GM12878 (cell line): Measurements from ENCODE around the gene ACACA. TPM values are rescaled to one million over a fixed set of nuclear protein-coding genes. Genes with fewer than 3 reads are reported as not detected.

Experiments used
- ATAC-seq: fragments of 200-7000 bp; cut with Tn5 transposase; 3 replicates; pipeline ENCODE4 v1.9.1; 2020; ENCODE audit warnings: mild to moderate bottlenecking, moderate library complexity
- BruUV-seq: library from RNA; stranded (reverse); fragments of 400-500 nt; replicated peaks from 2 replicates; lab custom pipeline; 2021; lab: Mats Ljungman, UMichigan
- CTCF ChIA-PET: fragments of 300-600 bp; sonication (Branson Sonifier 250); formaldehyde crosslinking; extraction: SDS; loops from one replicate; lab custom pipeline; 2021; ENCODE audit warnings: inconsistent platforms; lab: Yijun Ruan, JAX
- POLR2A ChIA-PET: fragments of 350-600 bp; formaldehyde crosslinking; extraction: SDS; loops from one replicate; lab custom pipeline; 2021; ENCODE audit warnings: inconsistent platforms; lab: Charles Lee
- RAD21 ChIA-PET: fragments of 300-600 bp; sonication (Branson Sonifier 250); formaldehyde crosslinking; loops from one replicate; lab custom pipeline; 2023; ENCODE audit warnings: antibody characterized with exemption; ENCODE audit not compliant: unreplicated experiment; lab: Charles Lee
- SMC1A ChIA-PET: fragments of 300-600 bp; sonication (Branson Sonifier 250); formaldehyde crosslinking; loops from one replicate; lab custom pipeline; 2023; ENCODE audit not compliant: unreplicated experiment, uncharacterized antibody; lab: Charles Lee
- DNase-seq: peaks from one replicate; pipeline ENCODE4 v3.0.0-alpha.2; 2011; ENCODE audit warnings: low read depth, low spot score
- FAIRE-seq: peaks from 3 replicates; lab custom pipeline; 2011; peaks lifted over from hg19 to GRCh38; lab: Jason Lieb, UNC
- H2AFZ ChIP-seq: 2 replicates; pipeline ENCODE4 v1.6.0; 2011; ENCODE audit warnings: low read depth, low read length, control low read depth; ENCODE audit not compliant: control insufficient read depth
- H3K27ac ChIP-seq: 2 replicates; pipeline ENCODE4 v1.5.1; 2011; ENCODE audit warnings: control low read depth; ENCODE audit not compliant: control insufficient read depth, insufficient read depth
- H3K27me3 ChIP-seq, 2 experiments: replicated peaks in 1 of 2; 2 replicates each; pipeline versions ENCODE4 v1.6.0 to v1.6.1; 2011; ENCODE audit warnings: low read length in 1 of 2; ENCODE audit not compliant: control insufficient read depth in 2 of 2, insufficient read depth in 2 of 2
- H3K36me3 ChIP-seq, 2 experiments: 2 replicates each; pipeline ENCODE4 v1.5.1; 2011; ENCODE audit warnings: low read length in 1 of 2; ENCODE audit not compliant: control insufficient read depth in 2 of 2, insufficient read depth in 2 of 2
- H3K4me1 ChIP-seq: 2 replicates; pipeline ENCODE4 v1.6.1; 2011; ENCODE audit warnings: mild to moderate bottlenecking, low read length, moderate library complexity, mixed read lengths; ENCODE audit not compliant: control insufficient read depth, insufficient read depth
- H3K4me2 ChIP-seq: 2 replicates; pipeline ENCODE4 v1.6.0; 2011; ENCODE audit warnings: control low read depth; ENCODE audit not compliant: control insufficient read depth, insufficient read depth
- H3K4me3 ChIP-seq: fragments of 200-600 bp; sonication (generic); 2 replicates; pipeline ENCODE4 v1.5.1; 2016
- H3K79me2 ChIP-seq: 2 replicates; pipeline ENCODE4 v1.6.0; 2011; ENCODE audit warnings: low read length; ENCODE audit not compliant: control insufficient read depth, insufficient read depth
- H3K9ac ChIP-seq: 2 replicates; pipeline ENCODE4 v1.8.0; 2011; ENCODE audit warnings: low read length, control low read depth, mixed read lengths; ENCODE audit not compliant: control insufficient read depth, insufficient read depth
- H3K9me3 ChIP-seq: replicated peaks from 3 replicates; pipeline ENCODE4 v1.5.1; 2011; ENCODE audit warnings: mild to moderate bottlenecking, low read length; ENCODE audit not compliant: control insufficient read depth, insufficient read depth
- H4K20me1 ChIP-seq: 2 replicates; pipeline ENCODE4 v1.6.0; 2011; ENCODE audit not compliant: control insufficient read depth, insufficient read depth
- BRCA1 ChIP-seq: IDR thresholded peaks from 2 replicates; pipeline ENCODE4 v1.6.1; 2011; ENCODE audit warnings: low read depth, low read length, improper control_type of control experiment
- HDAC6 ChIP-seq: fragments of 200-600 bp; sonication (generic); IDR thresholded peaks from one replicate; pipeline ENCODE4 v1.8.0; 2017; ENCODE audit warnings: antibody characterized with exemption; ENCODE audit not compliant: unreplicated experiment
- JUNB ChIP-seq: IDR thresholded peaks from 2 replicates; pipeline ENCODE4 v1.6.1; 2016; ENCODE audit warnings: antibody characterized with exemption, mild to moderate bottlenecking
- PAX5 ChIP-seq: IDR thresholded peaks from 2 replicates; pipeline ENCODE4 v1.6.1; 2011; ENCODE audit warnings: low read depth, low read length, borderline replicate concordance
- PML ChIP-seq: IDR thresholded peaks from 2 replicates; pipeline ENCODE4 v1.6.1; 2012; ENCODE audit warnings: low read length, inconsistent platforms
- RELA ChIP-seq: fragments of 450-650 bp; IDR thresholded peaks from 2 replicates; pipeline ENCODE4 v1.8.0; 2014; ENCODE audit warnings: borderline replicate concordance; ENCODE audit not compliant: partially characterized antibody
- REST ChIP-seq: IDR thresholded peaks from 2 replicates; pipeline ENCODE4 v1.6.1; 2012; ENCODE audit warnings: mild to moderate bottlenecking, low read depth, low read length
- SREBF2 ChIP-seq: IDR thresholded peaks from 2 replicates; pipeline ENCODE4 v1.6.1; 2012; ENCODE audit warnings: mild to moderate bottlenecking, low read length
- ZNF207 ChIP-seq: fragments of 450-650 bp; IDR thresholded peaks from 2 replicates; pipeline ENCODE4 v1.6.1; 2014; ENCODE audit warnings: antibody characterized with exemption, mild to moderate bottlenecking, borderline replicate concordance
- WGBS: methylation state at CpG from one replicate; pipeline ENCODE4 v1.1.6; 2016; ENCODE audit warnings: low lambda C conversion rate; ENCODE audit not compliant: insufficient replicate concordance, insufficient coverage; ENCODE audit errors: missing lambda C conversion rate; 5-methylcytosine and 5-hydroxymethylcytosine counted together
- in situ Hi-C: fragments of 300-500 bp; cut with MboI; formaldehyde crosslinking; loops from 9 replicates; pipeline ENCODE4 v1.14.3; 2018; ENCODE audit warnings: mixed read lengths
- intact Hi-C: fragments of 100-400 bp; cut with micrococcal nuclease; formaldehyde crosslinking; loops from one replicate; pipeline ENCODE4 v1.14.2; 2022; ENCODE audit not compliant: unreplicated experiment
- polyA plus RNA-seq, 11 experiments: library from polyadenylated mRNA; depleted of rRNA in 4 of 11; unstranded in 6 of 11; stranded (reverse) in 5 of 11; fragments of >200 nt; fragmentation: Nextera tagmentation in 4 of 11; fragmentation: Illumina TruSeq in 1 of 11; extraction: Ambion mirVana in 4 of 11; extraction: Trizol in 1 of 11; gene quantifications; 1 replicate in 1 of 11; 2 replicates in 10 of 11; pipeline versions ENCODE4 v1.2.1 to v1.2.3, GENCODE V29; 2011 to 2016; ENCODE audit warnings: inconsistent platforms in 2 of 11, missing spikeins in 2 of 11, low read depth in 1 of 11
- total RNA-seq, 4 experiments: library from RNA; depleted of rRNA in 3 of 4; stranded (reverse); fragments of >200 nt in 3 of 4; fragmentation: Illumina TruSeq in 1 of 4; extraction: Trizol in 1 of 4; gene quantifications; 2 replicates each; pipeline versions ENCODE4 v1.2.1 to v1.2.3, GENCODE V29; 2013 to 2021
- TF ChIP-seq, protein P1 (sequence below): fragments of 450-650 bp; formaldehyde crosslinking; IDR thresholded peaks from 2 replicates; pipeline ENCODE4 v1.5.0; 2022; ENCODE audit warnings: mild to moderate bottlenecking, missing genetic modification characterization

Gene ACACA
- total and polyA plus RNA-seq, 10 of the 15 experiments (the other 5 are each of a cell fraction or from before 2014, with no cell fraction given), result 12.9 to 74.2 (median 32.0) TPM

- Histone ChIP-seq H3K36me3 (no peaks in the 10 kb centered on the region), H3K4me2 (no peak overlapping the region), H3K9ac (no peak overlapping the region), H3K4me3 (no peak overlapping the region), H3K4me1 (no peaks in the 10 kb centered on the region), H4K20me1 (no peaks in the 10 kb centered on the region), H3K9me3 (no peaks in the 10 kb centered on the region), H2AFZ (no peak overlapping the region), H3K79me2 (no peaks in the 10 kb centered on the region), H3K27me3 (no peaks in the 10 kb centered on the region), H3K27ac (no peak overlapping the region)
- POLR2A ChIA-PET, result no interaction called here
- intact Hi-C loops, result no loop called here
- 85% methylated on average over 1 of the region's 1 CpG for WGBS
- FAIRE-seq (no peak), ATAC-seq (no peak), DNase-seq (no peak)
- TF ChIP-seq REST (no peak), RELA (no peak), PML (no peak), PAX5 (no peak), SREBF2 (no peak), HDAC6 (no peak), BRCA1 (no peak), JUNB (no peak), ZNF207 (no peak)
- TF ChIP-seq, protein P1, sequence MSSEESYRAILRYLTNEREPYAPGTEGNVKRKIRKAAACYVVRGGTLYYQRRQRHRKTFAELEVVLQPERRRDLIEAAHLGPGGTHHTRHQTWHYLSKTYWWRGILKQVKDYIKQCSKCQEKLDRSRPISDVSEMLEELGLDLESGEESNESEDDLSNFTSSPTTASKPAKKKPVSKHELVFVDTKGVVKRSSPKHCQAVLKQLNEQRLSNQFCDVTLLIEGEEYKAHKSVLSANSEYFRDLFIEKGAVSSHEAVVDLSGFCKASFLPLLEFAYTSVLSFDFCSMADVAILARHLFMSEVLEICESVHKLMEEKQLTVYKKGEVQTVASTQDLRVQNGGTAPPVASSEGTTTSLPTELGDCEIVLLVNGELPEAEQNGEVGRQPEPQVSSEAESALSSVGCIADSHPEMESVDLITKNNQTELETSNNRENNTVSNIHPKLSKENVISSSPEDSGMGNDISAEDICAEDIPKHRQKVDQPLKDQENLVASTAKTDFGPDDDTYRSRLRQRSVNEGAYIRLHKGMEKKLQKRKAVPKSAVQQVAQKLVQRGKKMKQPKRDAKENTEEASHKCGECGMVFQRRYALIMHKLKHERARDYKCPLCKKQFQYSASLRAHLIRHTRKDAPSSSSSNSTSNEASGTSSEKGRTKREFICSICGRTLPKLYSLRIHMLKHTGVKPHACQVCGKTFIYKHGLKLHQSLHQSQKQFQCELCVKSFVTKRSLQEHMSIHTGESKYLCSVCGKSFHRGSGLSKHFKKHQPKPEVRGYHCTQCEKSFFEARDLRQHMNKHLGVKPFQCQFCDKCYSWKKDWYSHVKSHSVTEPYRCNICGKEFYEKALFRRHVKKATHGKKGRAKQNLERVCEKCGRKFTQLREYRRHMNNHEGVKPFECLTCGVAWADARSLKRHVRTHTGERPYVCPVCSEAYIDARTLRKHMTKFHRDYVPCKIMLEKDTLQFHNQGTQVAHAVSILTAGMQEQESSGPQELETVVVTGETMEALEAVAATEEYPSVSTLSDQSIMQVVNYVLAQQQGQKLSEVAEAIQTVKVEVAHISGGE (CRISPR knock-in tag), result no peak
- RAD21 ChIA-PET, result no interaction called here
- CTCF ChIA-PET, result interaction anchor here (0.9 to 1.2 kb wide), 2 partner anchors 8 to 31 kb away, joined by 3 to 7 read pairs; no protein-coding TSS in a partner anchor
- SMC1A ChIA-PET, result interaction anchor here (0.9 kb wide), 1 partner anchor 157 kb away, joined by 3 read pairs; no protein-coding TSS in a partner anchor
- in situ Hi-C loops, result loop anchor here (10.0 kb wide), 1 partner anchor 761 kb away; the partner anchor contains the start of gene MRM1
- no TSS peak for BruUV-seq
Measured at GRCh38 chr17:37365589-37365988, 41.0 kb downstream of the ACACA start.
